ENCODE results near the gene TREM1. TPM values are rescaled to one million over a fixed set of nuclear protein-coding genes. Genes with fewer than 3 reads are reported as not detected.
A peak's percentile ranks its signal among the peaks of the same experiment; 100 is the strongest.

TREM1 gene
- total RNA-seq, 1 donor from 2014 or later, result not detected

- Mint-ChIP-seq H3K27me3 (ENCODE audit: unreplicated experiment) (peaks cover 66% of the 10 kb centered on the region), H3K36me3 (ENCODE audit: unreplicated experiment) (no peaks in the 10 kb centered on the region), H3K4me3 (ENCODE audit: unreplicated experiment) (no peak overlapping the region), H3K27ac (ENCODE audit: unreplicated experiment) (no peak overlapping the region), H3K4me1 (ENCODE audit: unreplicated experiment) (no peaks in the 10 kb centered on the region), H3K9me3 (ENCODE audit: unreplicated experiment) (no peaks in the 10 kb centered on the region)
- no peak for TF ChIP-seq CTCF (IDR thresholded peaks at IDR 0.05)
- DNase-seq (ENCODE audit: extremely low spot score, unreplicated experiment), result peak; percentile 77
Observed at GRCh38 chr6:41332842-41333736, 46.6 kb upstream of the TREM1 start.

- H3K27ac Mint-ChIP-seq (ENCODE audit: unreplicated experiment), result no peak overlapping the region
- H3K27me3 Mint-ChIP-seq (ENCODE audit: unreplicated experiment), result peaks cover 66% of the 10 kb centered on the region
- no peaks in the 10 kb centered on the region for H3K4me1 Mint-ChIP-seq (ENCODE audit: unreplicated experiment)
- no peak overlapping the region for H3K4me3 Mint-ChIP-seq (ENCODE audit: unreplicated experiment)
- H3K36me3 Mint-ChIP-seq (ENCODE audit: unreplicated experiment), result no peaks in the 10 kb centered on the region
- no peaks in the 10 kb centered on the region for H3K9me3 Mint-ChIP-seq (ENCODE audit: unreplicated experiment)
- no peak for TF ChIP-seq CTCF (IDR thresholded peaks at IDR 0.05)
- peak; percentile 74 for DNase-seq (ENCODE audit: extremely low spot score, unreplicated experiment)
Observed at GRCh38 chr6:41332241-41332640, 45.8 kb upstream of the TREM1 start.

GRCh38 chr6:41331401-41332150 lies 45.1 kb upstream of the TREM1 start:
- peak; percentile 65 for DNase-seq (ENCODE audit: extremely low spot score, unreplicated experiment)
- H3K4me1 Mint-ChIP-seq (ENCODE audit: unreplicated experiment), result no peaks in the 10 kb centered on the region
- H3K9me3 Mint-ChIP-seq (ENCODE audit: unreplicated experiment), result no peaks in the 10 kb centered on the region
- no peak overlapping the region for H3K27ac Mint-ChIP-seq (ENCODE audit: unreplicated experiment)
- TF ChIP-seq CTCF (IDR thresholded peaks at IDR 0.05), result no peak
- H3K27me3 Mint-ChIP-seq (ENCODE audit: unreplicated experiment), result peaks cover 67% of the 10 kb centered on the region
- H3K36me3 Mint-ChIP-seq (ENCODE audit: unreplicated experiment), result no peaks in the 10 kb centered on the region
- H3K4me3 Mint-ChIP-seq (ENCODE audit: unreplicated experiment), result no peak overlapping the region

GRCh38 chr6:41327177-41327576 lies 40.7 kb upstream of the TREM1 start:
- TF ChIP-seq CTCF (IDR thresholded peaks at IDR 0.05), result no peak
- Mint-ChIP-seq H3K27ac (ENCODE audit: unreplicated experiment) (no peak overlapping the region), H3K27me3 (ENCODE audit: unreplicated experiment) (peaks cover 83% of the 10 kb centered on the region), H3K4me3 (ENCODE audit: unreplicated experiment) (no peak overlapping the region), H3K36me3 (ENCODE audit: unreplicated experiment) (no peaks in the 10 kb centered on the region), H3K9me3 (ENCODE audit: unreplicated experiment) (no peaks in the 10 kb centered on the region), H3K4me1 (ENCODE audit: unreplicated experiment) (no peaks in the 10 kb centered on the region)
- DNase-seq (ENCODE audit: extremely low spot score, unreplicated experiment), result no peak

GRCh38 chr6:41326092-41326491 lies 39.6 kb upstream of the TREM1 start:
- no peak for TF ChIP-seq CTCF (IDR thresholded peaks at IDR 0.05)
- Mint-ChIP-seq H3K9me3 (ENCODE audit: unreplicated experiment) (no peaks in the 10 kb centered on the region), H3K4me3 (ENCODE audit: unreplicated experiment) (no peak overlapping the region), H3K27ac (ENCODE audit: unreplicated experiment) (no peak overlapping the region), H3K36me3 (ENCODE audit: unreplicated experiment) (no peaks in the 10 kb centered on the region), H3K4me1 (ENCODE audit: unreplicated experiment) (no peaks in the 10 kb centered on the region), H3K27me3 (ENCODE audit: unreplicated experiment) (peaks cover 72% of the 10 kb centered on the region)
- DNase-seq (ENCODE audit: extremely low spot score, unreplicated experiment), result no peak
